CD4-positive, alpha-beta T cell (primary cell): Measurements from ENCODE around the gene LRRTM4. TPM values are rescaled to one million over a fixed set of nuclear protein-coding genes. Genes with fewer than 3 reads are reported as not detected.

Experiments used
- ATAC-seq: fragments of 200-7000 bp; cut with Tn5 transposase; one replicate; pipeline ENCODE4 v1.10.0; 2022; ENCODE audit warnings: mild to moderate bottlenecking; ENCODE audit not compliant: poor library complexity
- CTCF ChIA-PET: fragments of 350-600 bp; sonication (Branson Sonifier 250); formaldehyde crosslinking; loops from one replicate; lab custom pipeline; 2021; ENCODE audit warnings: antibody characterized with exemption, inconsistent platforms; lab: Charles Lee
- POLR2A ChIA-PET: fragments of 350-600 bp; sonication (Branson Sonifier 250); formaldehyde crosslinking; loops from one replicate; lab custom pipeline; 2021; ENCODE audit warnings: antibody characterized with exemption, inconsistent platforms; lab: Charles Lee
- DNase-seq, 14 experiments: peaks; one replicate each; pipeline ENCODE4 v3.0.0-alpha.2; 2013 to 2020; ENCODE audit warnings: mixed read lengths in 2 of 14
- H3K27ac ChIP-seq, 2 donors: one replicate each; pipeline versions ENCODE4 v1.5.1 to v1.7.0; 2013; ENCODE audit warnings: low read length in 2 of 2, low read depth in 1 of 2, mild to moderate bottlenecking in 1 of 2
- H3K27me3 ChIP-seq, 2 experiments: 1 replicate in 1 of 2; 2 replicates in 1 of 2; pipeline versions ENCODE4 v1.6.1 to v1.7.0; 2013; ENCODE audit warnings: low read length in 2 of 2, control low read depth in 1 of 2, mild to moderate bottlenecking in 1 of 2, moderate library complexity in 1 of 2; ENCODE audit not compliant: insufficient read depth in 2 of 2, control insufficient read depth in 1 of 2
- H3K36me3 ChIP-seq: one replicate; pipeline ENCODE4 v1.6.1; 2013; ENCODE audit warnings: low read length, control low read depth; ENCODE audit not compliant: insufficient read depth
- H3K4me1 ChIP-seq: one replicate; pipeline ENCODE4 v1.6.1; 2013; ENCODE audit warnings: low read length, control low read depth; ENCODE audit not compliant: insufficient read depth
- H3K4me3 ChIP-seq: one replicate; pipeline ENCODE4 v1.5.1; 2013; ENCODE audit warnings: mild to moderate bottlenecking, low read length, moderate library complexity
- H3K9me3 ChIP-seq, 2 experiments: 1 replicate in 1 of 2; 2 replicates in 1 of 2; pipeline versions ENCODE4 v1.6.1 to v1.7.0; 2013; ENCODE audit warnings: low read length in 2 of 2, mild to moderate bottlenecking in 2 of 2, control low read depth in 1 of 2, moderate library complexity in 1 of 2; ENCODE audit not compliant: control insufficient read depth in 1 of 2, insufficient read depth in 1 of 2
- H3K27ac Mint-ChIP-seq: one replicate; pipeline ENCODE4 v1.8.0; 2020; ENCODE audit warnings: mixed read lengths
- H3K27me3 Mint-ChIP-seq: one replicate; pipeline ENCODE4 v1.8.0; 2021; ENCODE audit warnings: mixed read lengths
- H3K36me3 Mint-ChIP-seq: one replicate; pipeline ENCODE4 v1.8.0; 2021; ENCODE audit warnings: low read depth, mixed read lengths
- H3K4me1 Mint-ChIP-seq: one replicate; pipeline ENCODE4 v1.8.0; 2021; ENCODE audit warnings: low read depth, mixed read lengths
- H3K4me3 Mint-ChIP-seq: one replicate; pipeline ENCODE4 v1.8.0; 2020; ENCODE audit warnings: mild to moderate bottlenecking, mixed read lengths
- H3K9me3 Mint-ChIP-seq: one replicate; pipeline ENCODE4 v1.8.0; 2020; ENCODE audit warnings: mixed read lengths
- intact Hi-C, 2 experiments: fragments of 100-400 bp; cut with DNase I in 1 of 2; cut with micrococcal nuclease in 1 of 2; formaldehyde crosslinking; loops; one replicate each; pipeline versions ENCODE4 v1.15.1 to v1.9.0; 2023 to 2025; cut with DNase I, micrococcal nuclease
- polyA plus RNA-seq, 2 donors: library from polyadenylated mRNA; unstranded; fragments of 120-200 nt; gene quantifications; one replicate each; pipeline ENCODE4 v1.2.1, GENCODE V29; 2013
- total RNA-seq, 174 experiments: library from RNA in 2 of 174; stranded (reverse) in 2 of 174; gene quantifications; one replicate each; pipeline ENCODE4 v1.2.3 and lab custom pipeline; 2021 to 2026
- TF ChIP-seq, protein P1 (sequence below): fragments of 200-600 bp; IDR thresholded peaks from one replicate; pipeline ENCODE4 v1.8.0; 2022; ENCODE audit warnings: antibody characterized with exemption, mild to moderate bottlenecking

LRRTM4 gene
- total RNA-seq (not detected), total RNA-seq (lab: John Stamatoyannopoulos, UW) (0 to 0.08 (median 0) reads per million in 172 experiments)
- not detected for polyA plus RNA-seq (2013, experiment 1 of 2)
- polyA plus RNA-seq (2013, experiment 2 of 2) = 0.01 TPM

DNA sequence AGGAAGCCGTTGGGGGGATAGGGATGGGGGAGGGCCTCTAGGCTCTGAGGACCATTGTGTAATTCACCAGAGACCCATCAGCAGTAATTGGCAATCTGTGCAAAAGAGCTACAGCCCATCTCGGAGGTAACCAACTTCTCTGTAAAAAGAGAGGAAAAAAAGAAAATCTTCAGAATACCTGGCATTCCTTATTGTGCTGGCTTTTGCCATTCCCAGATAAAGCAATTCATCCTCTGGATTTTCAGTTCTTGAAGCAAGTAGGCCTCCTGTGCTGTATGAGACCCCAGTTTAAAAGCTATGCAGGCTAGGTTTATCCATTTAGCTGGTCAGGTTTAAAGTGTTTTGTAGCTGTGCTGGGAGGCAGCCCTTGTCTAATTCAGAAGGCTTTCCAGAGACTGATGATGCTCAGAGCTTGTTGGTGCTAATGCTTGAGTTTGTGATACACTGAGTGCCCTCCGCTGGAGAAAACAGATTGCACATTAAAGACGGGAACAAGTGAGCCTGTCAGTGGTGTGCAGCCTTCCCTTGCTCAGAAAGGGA is at the start of gene LRRTM4:
TSS of gene LRRTM4 (minus strand) at position 446 of the 540 bp plus-strand sequence.
- no peak within 1 kb of the TSS for H3K27ac ChIP-seq
- intact Hi-C loops = no loop called here
- no peak within 1 kb of the TSS for H3K4me3 ChIP-seq
- H3K27me3 Mint-ChIP-seq = no peaks in the 10 kb centered on the region
- H3K4me3 Mint-ChIP-seq = no peak within 1 kb of the TSS
- no peaks in the 10 kb centered on the region for H3K9me3 ChIP-seq
- no peaks in the 10 kb centered on the region for H3K4me1 Mint-ChIP-seq
- POLR2A ChIA-PET = no interaction called here
- DNase-seq (no peak), ATAC-seq (no peak)
- TF ChIP-seq, protein P1, sequence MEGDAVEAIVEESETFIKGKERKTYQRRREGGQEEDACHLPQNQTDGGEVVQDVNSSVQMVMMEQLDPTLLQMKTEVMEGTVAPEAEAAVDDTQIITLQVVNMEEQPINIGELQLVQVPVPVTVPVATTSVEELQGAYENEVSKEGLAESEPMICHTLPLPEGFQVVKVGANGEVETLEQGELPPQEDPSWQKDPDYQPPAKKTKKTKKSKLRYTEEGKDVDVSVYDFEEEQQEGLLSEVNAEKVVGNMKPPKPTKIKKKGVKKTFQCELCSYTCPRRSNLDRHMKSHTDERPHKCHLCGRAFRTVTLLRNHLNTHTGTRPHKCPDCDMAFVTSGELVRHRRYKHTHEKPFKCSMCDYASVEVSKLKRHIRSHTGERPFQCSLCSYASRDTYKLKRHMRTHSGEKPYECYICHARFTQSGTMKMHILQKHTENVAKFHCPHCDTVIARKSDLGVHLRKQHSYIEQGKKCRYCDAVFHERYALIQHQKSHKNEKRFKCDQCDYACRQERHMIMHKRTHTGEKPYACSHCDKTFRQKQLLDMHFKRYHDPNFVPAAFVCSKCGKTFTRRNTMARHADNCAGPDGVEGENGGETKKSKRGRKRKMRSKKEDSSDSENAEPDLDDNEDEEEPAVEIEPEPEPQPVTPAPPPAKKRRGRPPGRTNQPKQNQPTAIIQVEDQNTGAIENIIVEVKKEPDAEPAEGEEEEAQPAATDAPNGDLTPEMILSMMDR = no peak
- peaks cover 6% of the 10 kb centered on the region for H3K9me3 Mint-ChIP-seq
- H3K36me3 Mint-ChIP-seq = no peaks in the 10 kb centered on the region
- H3K4me1 ChIP-seq = no peaks in the 10 kb centered on the region
- no peaks in the 10 kb centered on the region for H3K27me3 ChIP-seq
- H3K36me3 ChIP-seq = no peaks in the 10 kb centered on the region
- CTCF ChIA-PET = no interaction called here
- H3K27ac Mint-ChIP-seq = no peak within 1 kb of the TSS

DNA sequence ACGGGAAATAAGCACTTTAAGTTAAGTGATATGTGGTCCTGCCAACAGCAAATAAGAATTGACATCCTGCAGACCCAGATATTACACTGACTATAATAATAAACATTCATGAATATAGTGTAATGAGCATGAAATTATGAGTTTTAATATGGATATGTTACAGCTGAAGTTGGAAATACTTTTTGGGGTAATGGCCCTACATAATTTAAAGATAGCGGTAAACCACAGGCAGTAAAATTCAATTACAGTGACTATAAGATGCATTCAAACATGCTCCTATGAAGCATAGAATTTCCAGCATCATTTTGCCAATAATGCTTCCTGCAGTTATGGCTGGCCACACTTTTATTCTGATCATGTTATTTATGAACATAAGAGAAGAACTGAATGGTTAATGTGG is 49.4 kb upstream of the LRRTM4 start:
- no peaks in the 10 kb centered on the region for H3K4me1 ChIP-seq
- Mint-ChIP-seq H3K27me3 (no peaks in the 10 kb centered on the region), H3K4me1 (no peaks in the 10 kb centered on the region), H3K9me3 (peaks cover 8% of the 10 kb centered on the region), H3K36me3 (no peaks in the 10 kb centered on the region), H3K27ac (no peak overlapping the region), H3K4me3 (no peak overlapping the region)
- intact Hi-C loops = no loop called here
- DNase-seq = no peak
- no peak for ATAC-seq
- no peaks in the 10 kb centered on the region for H3K36me3 ChIP-seq
- POLR2A ChIA-PET = no interaction called here
- CTCF ChIA-PET = no interaction called here
- no peak overlapping the region for H3K27ac ChIP-seq
- TF ChIP-seq, protein P1 = no peak
- no peaks in the 10 kb centered on the region for H3K27me3 ChIP-seq
- H3K9me3 ChIP-seq = peaks cover 0 to 3% of the 10 kb centered on the region in 2 experiments
- H3K4me3 ChIP-seq = no peak overlapping the region

DNA sequence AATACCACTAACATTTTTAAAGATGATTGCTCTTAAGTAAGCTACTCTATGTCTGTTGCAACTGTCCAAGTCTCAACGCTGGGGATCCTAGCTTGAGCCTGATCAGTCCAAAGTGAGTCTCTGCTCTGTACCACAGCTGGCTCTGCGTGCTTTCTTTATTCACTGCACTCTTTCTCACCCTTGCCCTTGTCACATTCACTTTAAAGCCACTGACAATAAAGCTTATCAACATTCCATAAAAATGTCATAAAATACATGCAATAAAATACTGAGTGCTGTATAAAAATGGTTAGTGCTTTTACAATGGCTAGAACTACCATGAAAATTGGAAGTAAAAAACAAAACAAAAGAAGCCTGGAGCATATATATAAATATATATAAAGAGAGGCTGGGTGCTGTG is 45.5 kb upstream of the LRRTM4 start:
- ATAC-seq = no peak
- no peak for DNase-seq
- Histone ChIP-seq H3K4me3 (no peak overlapping the region), H3K36me3 (no peaks in the 10 kb centered on the region), H3K9me3 (peaks cover 0 to 3% of the 10 kb centered on the region in 2 experiments), H3K27ac (no peak overlapping the region), H3K27me3 (no peaks in the 10 kb centered on the region), H3K4me1 (no peaks in the 10 kb centered on the region)
- Mint-ChIP-seq H3K4me1 (no peaks in the 10 kb centered on the region), H3K9me3 (peaks cover 18% of the 10 kb centered on the region), H3K36me3 (no peaks in the 10 kb centered on the region), H3K27me3 (no peaks in the 10 kb centered on the region), H3K27ac (no peak overlapping the region), H3K4me3 (no peak overlapping the region)
- POLR2A ChIA-PET = no interaction called here
- TF ChIP-seq, protein P1 = no peak
- intact Hi-C loops = no loop called here
- CTCF ChIA-PET = no interaction called here
